Stimulated activated CD4-positive, alpha-beta T cell treated with anti-CD3 and anti-CD28 coated beads, Interleukin-2, amount 100 ng/mL, for 48 hours (primary cell): ENCODE measurements around the gene LAMA1.

Experiments used
- DNase-seq, 2 donors: peaks; one replicate each; pipeline ENCODE4 v3.0.0-alpha.2; 2020

Gene LAMA1

GRCh38 chr18:7104649-7105048, 12.9 kb downstream of the LAMA1 start:
- no peak for DNase-seq

GRCh38 chr18:7102131-7102530, 15.5 kb downstream of the LAMA1 start:
- DNase-seq, result no peak

- no peak for DNase-seq
Measured at GRCh38 chr18:7096838-7097237, 20.8 kb downstream of the LAMA1 start.

GRCh38 chr18:7094427-7094826, 23.2 kb downstream of the LAMA1 start:
- no peak for DNase-seq

- DNase-seq, result no peak
Measured at GRCh38 chr18:7090771-7091170, 26.8 kb downstream of the LAMA1 start.

GRCh38 chr18:7089369-7089768, 28.2 kb downstream of the LAMA1 start:
- DNase-seq, result no peak

GRCh38 chr18:7084080-7085065, 33.2 kb downstream of the LAMA1 start:
- DNase-seq, result no peak

GRCh38 chr18:7082671-7083070, 34.9 kb downstream of the LAMA1 start:
- no peak for DNase-seq

GRCh38 chr18:7079231-7079630, 38.4 kb downstream of the LAMA1 start:
- DNase-seq, result no peak

GRCh38 chr18:7072593-7072992, 45.0 kb downstream of the LAMA1 start:
- no peak for DNase-seq

- DNase-seq, result no peak
Measured at GRCh38 chr18:7071600-7071999, 46.0 kb downstream of the LAMA1 start.

GRCh38 chr18:7070466-7070865, 47.1 kb downstream of the LAMA1 start:
- no peak for DNase-seq

- DNase-seq, result no peak
Measured at GRCh38 chr18:7068871-7069590, 48.6 kb downstream of the LAMA1 start.

GRCh38 chr18:7066965-7067555, 50.5 kb downstream of the LAMA1 start:
- no peak for DNase-seq

- DNase-seq, result no peak
Measured at GRCh38 chr18:7065736-7066135, 51.9 kb downstream of the LAMA1 start.

GRCh38 chr18:7064346-7064745, 53.3 kb downstream of the LAMA1 start:
- no peak for DNase-seq

- no peak for DNase-seq
Measured at GRCh38 chr18:7062811-7063210, 54.8 kb downstream of the LAMA1 start.

- no peak for DNase-seq
Measured at GRCh38 chr18:7062236-7062635, 55.4 kb downstream of the LAMA1 start.

GRCh38 chr18:7059276-7059675, 58.3 kb downstream of the LAMA1 start:
- no peak for DNase-seq

- no peak for DNase-seq
Measured at GRCh38 chr18:7056026-7056425, 61.6 kb downstream of the LAMA1 start.

GRCh38 chr18:7049951-7050350, 67.6 kb downstream of the LAMA1 start:
- DNase-seq, result no peak

- no peak for DNase-seq
Measured at GRCh38 chr18:7048081-7048480, 69.5 kb downstream of the LAMA1 start.

GRCh38 chr18:7047336-7047735, 70.3 kb downstream of the LAMA1 start:
- DNase-seq, result no peak
